HL-60 (cell line): ENCODE results near the gene SUGP1.

Source experiments
- DNase-seq, 2 experiments: peaks; one replicate each; pipeline ENCODE4 v3.0.0-alpha.2; 2010 to 2020; ENCODE audit warnings: low read depth in 1 of 2, low spot score in 1 of 2
- H3K27ac ChIP-seq: fragments of 250-450 bp; sonication (Bioruptor Pico); replicated peaks from 2 replicates; pipeline ENCODE4 v1.5.1; 2020; ENCODE audit warnings: mild to moderate bottlenecking, moderate library complexity
- H3K27me3 ChIP-seq: fragments of 250-450 bp; sonication (Bioruptor Pico); 2 replicates; pipeline ENCODE4 v1.5.1; 2021; ENCODE audit warnings: mild to moderate bottlenecking, moderate library complexity; ENCODE audit not compliant: insufficient read depth, poor library complexity, severe bottlenecking
- H3K4me3 ChIP-seq: replicated peaks from 2 replicates; pipeline ENCODE4 v1.5.1; 2011; ENCODE audit warnings: mild to moderate bottlenecking, control low read depth, low read length; ENCODE audit not compliant: insufficient read depth
- CTCF ChIP-seq: IDR thresholded peaks from one replicate; pipeline ENCODE4 v1.5.1; 2011; ENCODE audit warnings: low read length, control low read depth, inconsistent platforms; ENCODE audit not compliant: insufficient read depth
- GABPA ChIP-seq: IDR thresholded peaks from 2 replicates; pipeline ENCODE4 v1.6.1; 2012; ENCODE audit warnings: low read depth
- POLR2AphosphoS5 ChIP-seq: IDR thresholded peaks from 2 replicates; pipeline ENCODE4 v1.6.1; 2012; ENCODE audit warnings: low read depth
- REST ChIP-seq: IDR thresholded peaks from 2 replicates; pipeline ENCODE4 v1.6.1; 2012; ENCODE audit warnings: low read depth; ENCODE audit not compliant: insufficient replicate concordance
- SPI1 ChIP-seq: IDR thresholded peaks from 2 replicates; pipeline ENCODE4 v1.6.1; 2012; ENCODE audit warnings: low read depth, mild to moderate bottlenecking, borderline replicate concordance

Gene SUGP1

GRCh38 chr19:19343016-19343362, 22.7 kb upstream of the SUGP1 start:
- Histone ChIP-seq H3K4me3 (no peak overlapping the region), H3K27me3 (no peaks in the 10 kb centered on the region), H3K27ac (no peak overlapping the region)
- no peak for TF ChIP-seq CTCF
- no peak for TF ChIP-seq POLR2AphosphoS5
- no peak for TF ChIP-seq SPI1
- no peak for TF ChIP-seq REST
- no peak for TF ChIP-seq GABPA
- DNase-seq: no peak

- peak in 1 of 2 experiments; percentile 69 for DNase-seq
- no peak overlapping the region for H3K27ac ChIP-seq
- H3K27me3 ChIP-seq: no peaks in the 10 kb centered on the region
- no peak overlapping the region for H3K4me3 ChIP-seq
- no peak for TF ChIP-seq GABPA
- peak; percentile 89 for TF ChIP-seq CTCF
- peak; percentile 58; the same call in 1 of the 2 replicates for TF ChIP-seq POLR2AphosphoS5
These were observed 22.0 kb upstream of the SUGP1 start for GRCh38 chr19:19342086-19343015.

- no peak for DNase-seq
- TF ChIP-seq REST: no peak
- no peak for TF ChIP-seq CTCF
- no peak for TF ChIP-seq SPI1
- no peak for TF ChIP-seq POLR2AphosphoS5
- TF ChIP-seq GABPA: no peak
These were observed 20.7 kb upstream of the SUGP1 start for GRCh38 chr19:19341026-19341425.

GRCh38 chr19:19338082-19338481, 17.8 kb upstream of the SUGP1 start:
- H3K27ac ChIP-seq: no peak overlapping the region
- DNase-seq: no peak
- H3K27me3 ChIP-seq: no peaks in the 10 kb centered on the region
- no peak for TF ChIP-seq SPI1
- no peak for TF ChIP-seq REST
- no peak for TF ChIP-seq GABPA
- TF ChIP-seq CTCF: no peak
- no peak for TF ChIP-seq POLR2AphosphoS5
- H3K4me3 ChIP-seq: no peak overlapping the region

More at GRCh38 chr19:19341026-19341425, 20.7 kb upstream of the SUGP1 start:
- H3K27me3 ChIP-seq: no peaks in the 10 kb centered on the region
- no peak overlapping the region for H3K4me3 ChIP-seq
- H3K27ac ChIP-seq: no peak overlapping the region
